KBM-7 (cell line): ENCODE measurements around the gene CD300E.

Experiments
- DNase-seq: peaks from one replicate; pipeline ENCODE4 v3.0.0-alpha.2; 2015
- in situ Hi-C: fragments of 300-500 bp; cut with MboI; formaldehyde crosslinking; loops from 2 replicates; pipeline ENCODE4 v1.14.3; 2020; ENCODE audit warnings: low sequenced_read_pairs, low pct_unique_long_range_greater_than_20kb, mixed read lengths

CD300E gene

GRCh38 chr17:74623693-74624093, at the start of gene CD300E:
TSS of gene CD300E (minus strand) at chr17:74623738. CDS start at chr17:74623621, 117 bp downstream.
- in situ Hi-C loops = no loop called here
- DNase-seq = no peak

- in situ Hi-C loops = no loop called here
- DNase-seq = peak; percentile 79
These were observed 47.7 kb upstream of the CD300E start for GRCh38 chr17:74671031-74671771.

GRCh38 chr17:74670329-74670728, 46.8 kb upstream of the CD300E start:
- DNase-seq = no peak
- in situ Hi-C loops = no loop called here

- in situ Hi-C loops = no loop called here
- DNase-seq = no peak
These were observed 40.0 kb upstream of the CD300E start for GRCh38 chr17:74663561-74663960.

GRCh38 chr17:74659889-74660288, 36.4 kb upstream of the CD300E start:
- no peak for DNase-seq
- in situ Hi-C loops = no loop called here

- in situ Hi-C loops = no loop called here
- DNase-seq = no peak
These were observed 35.1 kb upstream of the CD300E start for GRCh38 chr17:74658620-74659019.

GRCh38 chr17:74654742-74655141, 31.2 kb upstream of the CD300E start:
- in situ Hi-C loops = no loop called here
- DNase-seq = no peak

- in situ Hi-C loops = no loop called here
- DNase-seq = no peak
These were observed 28.5 kb upstream of the CD300E start for GRCh38 chr17:74652020-74652419.

- no peak for DNase-seq
- in situ Hi-C loops = no loop called here
These were observed 26.4 kb upstream of the CD300E start for GRCh38 chr17:74649909-74650308.

GRCh38 chr17:74647871-74648672, 24.5 kb upstream of the CD300E start:
- in situ Hi-C loops = no loop called here
- DNase-seq = no peak

- in situ Hi-C loops = no loop called here
- DNase-seq = peak; percentile 52
These were observed 22.7 kb upstream of the CD300E start for GRCh38 chr17:74646231-74646630.

- no peak for DNase-seq
- in situ Hi-C loops = no loop called here
These were observed 21.5 kb upstream of the CD300E start for GRCh38 chr17:74645010-74645409.

- DNase-seq = no peak
These were observed 20.9 kb upstream of the CD300E start for GRCh38 chr17:74644419-74644818.

GRCh38 chr17:74643826-74644225, 20.3 kb upstream of the CD300E start:
- in situ Hi-C loops = no loop called here
- no peak for DNase-seq

More at GRCh38 chr17:74644419-74644818, 20.9 kb upstream of the CD300E start:
- in situ Hi-C loops = no loop called here

- in situ Hi-C loops = no loop called here
- DNase-seq = no peak
These were observed 19.5 kb upstream of the CD300E start for GRCh38 chr17:74642995-74643394.

GRCh38 chr17:74642556-74642955, 19.0 kb upstream of the CD300E start:
- no peak for DNase-seq
- in situ Hi-C loops = no loop called here

- in situ Hi-C loops = no loop called here
- no peak for DNase-seq
These were observed 18.4 kb upstream of the CD300E start for GRCh38 chr17:74641958-74642298.

GRCh38 chr17:74641224-74641957, 17.9 kb upstream of the CD300E start:
- in situ Hi-C loops = no loop called here

GRCh38 chr17:74639704-74640151, 16.2 kb upstream of the CD300E start:
- in situ Hi-C loops = no loop called here
- DNase-seq = peak; percentile 69

More at GRCh38 chr17:74641224-74641957, 17.9 kb upstream of the CD300E start:
- DNase-seq = no peak

- no peak for DNase-seq
- in situ Hi-C loops = no loop called here
These were observed 14.4 kb upstream of the CD300E start for GRCh38 chr17:74637926-74638325.
